Measurements from ENCODE around the gene HYCC2.
A peak's percentile ranks its signal among the peaks of the same experiment; 100 is the strongest.
"Not testable (repeated sequence)": the region's sequence is repeated elsewhere in the genome, so short reads cannot be mapped to it uniquely, and the experiment has no call there.

HYCC2 gene

DNA sequence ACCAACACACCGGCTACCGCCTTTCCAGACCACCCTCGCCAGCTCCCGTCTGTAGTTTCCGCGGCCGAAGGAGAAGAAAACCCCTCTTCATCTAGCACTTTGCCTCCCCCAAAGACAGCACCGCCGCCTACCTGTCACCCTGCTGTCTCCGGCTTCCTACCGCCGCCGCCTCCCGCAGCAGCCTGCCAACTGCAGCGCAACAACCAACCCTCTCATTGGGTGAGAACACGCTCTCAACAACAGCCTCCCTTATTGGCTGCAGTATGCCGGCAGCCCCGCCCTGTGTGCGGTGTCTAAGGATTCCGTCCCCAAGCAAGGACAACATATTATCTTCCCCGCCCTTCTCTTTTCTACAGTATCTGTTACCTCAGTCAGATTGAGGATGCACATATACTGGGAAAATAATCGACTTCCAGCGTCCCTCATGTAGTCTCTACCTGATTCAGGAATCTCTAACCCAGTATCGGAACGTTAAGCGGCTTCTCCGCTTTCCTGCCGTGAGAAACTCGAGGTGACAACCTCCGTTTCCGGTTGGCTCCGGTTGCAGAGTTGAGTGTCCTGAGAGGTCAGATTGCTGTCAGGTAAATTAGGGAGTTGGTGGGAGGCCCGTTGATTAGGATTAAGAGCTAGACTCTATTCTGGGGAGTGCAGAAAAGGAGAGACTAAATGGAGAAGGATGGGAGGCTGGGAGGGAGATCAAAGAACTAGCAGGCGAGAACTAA is at the start of gene HYCC2, which contains the start of gene NDUFB3:
Gene HYCC2, minus strand, starts transcription at position 193 of the 722 bp plus-strand sequence. CDS start 47,662 bp downstream, outside the sequence.
Gene NDUFB3, plus strand, starts transcription at position 523 of the 722 bp plus-strand sequence. CDS start 6,882 bp downstream, outside the sequence.
- DNase-seq (ENCODE audit: low read depth) = peak; percentile 95

- DNase-seq (ENCODE audit: low read depth) = no peak
Measured at GRCh38 chr2:201118961-201119854, 47.7 kb upstream of the HYCC2 start.

- no peak for DNase-seq (ENCODE audit: low read depth)
Measured at GRCh38 chr2:201118121-201118960, 46.9 kb upstream of the HYCC2 start.

DNA sequence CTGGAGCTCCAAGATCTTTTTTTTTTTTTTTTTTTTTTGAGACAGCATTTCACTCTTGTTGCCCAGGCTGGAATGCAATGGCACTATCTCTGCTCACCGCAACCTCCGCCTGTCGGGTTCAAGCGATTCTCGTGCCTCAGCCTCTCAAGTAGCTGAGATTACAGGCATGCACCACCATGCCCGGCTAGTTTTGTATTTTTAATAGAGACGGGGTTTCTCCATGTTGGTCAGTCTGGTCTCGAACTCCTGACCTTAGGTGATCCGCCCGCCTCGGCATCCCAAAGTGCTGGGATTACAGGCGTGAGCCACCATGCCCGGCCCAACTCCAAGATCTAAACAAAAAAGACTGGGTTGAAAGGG is 46.2 kb upstream of the HYCC2 start:
- not testable (repeated sequence) for DNase-seq (ENCODE audit: low read depth)

DNA sequence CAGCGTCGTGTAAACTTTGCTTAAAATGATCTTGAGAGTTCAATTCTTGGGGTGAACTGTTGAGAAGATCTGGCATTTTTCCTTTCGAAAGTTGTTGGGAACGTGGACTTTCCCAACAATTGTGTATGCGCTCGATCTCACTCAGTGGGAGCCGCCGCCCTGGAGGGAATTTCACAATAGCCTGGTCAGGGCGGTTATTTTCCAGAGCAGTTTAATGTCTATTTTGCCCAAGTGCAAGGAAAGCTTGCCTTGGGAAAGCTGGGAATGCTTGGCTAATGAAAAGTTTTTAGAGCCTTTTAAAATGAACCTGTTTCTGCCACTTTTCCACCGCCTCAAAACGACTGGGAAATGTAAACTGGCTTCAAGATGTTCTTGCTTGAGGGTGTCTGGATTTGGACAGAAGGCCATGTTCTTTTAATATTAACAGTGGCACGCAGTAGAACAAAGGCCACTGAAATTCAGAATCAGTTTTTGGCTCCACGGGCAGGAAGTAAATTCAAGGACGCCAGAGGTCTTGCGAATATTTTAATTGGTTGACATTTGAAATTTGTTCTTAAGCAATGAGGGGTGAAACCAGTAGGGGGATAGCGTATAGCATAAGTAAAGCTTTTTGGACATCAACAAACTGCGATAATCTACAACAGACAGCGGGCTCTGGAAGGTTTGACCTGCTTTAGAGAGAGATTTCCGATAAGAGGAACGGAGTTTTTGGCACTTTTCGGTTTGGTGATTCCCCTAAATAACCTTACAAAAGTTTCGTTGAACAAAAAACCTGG is 45.7 kb upstream of the HYCC2 start:
- no peak for DNase-seq (ENCODE audit: low read depth)

- no peak for DNase-seq (ENCODE audit: low read depth)
Measured at GRCh38 chr2:201116115-201116958, 44.9 kb upstream of the HYCC2 start, which contains the start of gene CFLAR. CFLAR (plus strand) TSS chr2:201116164; CDS start chr2:201129866, 13,702 bp downstream.

- DNase-seq (ENCODE audit: low read depth) = no peak
Measured at GRCh38 chr2:201114846-201115245, 43.4 kb upstream of the HYCC2 start.

GRCh38 chr2:201114350-201114749 is 42.9 kb upstream of the HYCC2 start:
- no peak for DNase-seq (ENCODE audit: low read depth)

DNA sequence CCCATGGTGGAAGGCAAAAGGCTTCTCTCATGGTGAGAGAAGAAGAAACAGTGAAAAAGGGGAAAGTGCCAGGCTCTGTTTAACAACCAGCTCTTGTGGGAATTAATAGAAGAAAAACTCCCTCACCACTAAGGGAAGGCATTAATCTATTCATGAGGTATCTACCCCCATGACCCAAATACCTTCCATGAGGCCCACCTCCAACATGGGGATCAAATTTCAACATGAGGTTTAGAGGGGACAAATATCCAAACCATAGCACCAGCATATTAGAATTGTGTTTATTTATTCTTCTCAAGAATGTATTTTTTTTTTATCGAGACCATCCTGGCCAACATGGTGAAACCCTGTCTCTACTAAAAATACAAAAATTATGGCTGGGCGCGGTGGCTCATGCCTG is 39.6 kb upstream of the HYCC2 start:
- no peak for DNase-seq (ENCODE audit: low read depth)

GRCh38 chr2:201110615-201111014 is 39.1 kb upstream of the HYCC2 start:
- DNase-seq (ENCODE audit: low read depth) = no peak

GRCh38 chr2:201109186-201109585 is 37.7 kb upstream of the HYCC2 start:
- DNase-seq (ENCODE audit: low read depth) = no peak

DNA sequence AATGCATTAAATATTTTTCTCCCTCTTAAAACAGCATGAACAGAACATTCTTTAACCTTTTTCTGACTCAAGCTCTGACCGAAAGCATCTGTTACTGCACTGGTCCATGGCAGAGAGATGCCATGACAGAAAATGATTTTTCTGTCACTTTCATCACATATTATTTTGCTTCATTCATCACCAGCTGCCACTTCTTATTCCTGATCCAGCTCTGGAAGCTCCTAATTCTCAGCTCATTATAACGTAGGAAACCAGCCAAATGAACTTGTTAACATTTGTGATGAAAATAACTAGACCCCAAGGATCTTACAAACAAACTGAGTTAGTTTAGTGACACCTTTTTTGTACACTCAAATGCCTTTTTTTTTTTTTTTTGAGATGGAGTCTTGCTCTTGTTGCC is 36.9 kb upstream of the HYCC2 start:
- no peak for DNase-seq (ENCODE audit: low read depth)

- DNase-seq (ENCODE audit: low read depth) = no peak
Measured at GRCh38 chr2:201107624-201108023, 36.2 kb upstream of the HYCC2 start.

GRCh38 chr2:201105759-201106158 is 34.3 kb upstream of the HYCC2 start:
- DNase-seq (ENCODE audit: low read depth) = no peak

DNA sequence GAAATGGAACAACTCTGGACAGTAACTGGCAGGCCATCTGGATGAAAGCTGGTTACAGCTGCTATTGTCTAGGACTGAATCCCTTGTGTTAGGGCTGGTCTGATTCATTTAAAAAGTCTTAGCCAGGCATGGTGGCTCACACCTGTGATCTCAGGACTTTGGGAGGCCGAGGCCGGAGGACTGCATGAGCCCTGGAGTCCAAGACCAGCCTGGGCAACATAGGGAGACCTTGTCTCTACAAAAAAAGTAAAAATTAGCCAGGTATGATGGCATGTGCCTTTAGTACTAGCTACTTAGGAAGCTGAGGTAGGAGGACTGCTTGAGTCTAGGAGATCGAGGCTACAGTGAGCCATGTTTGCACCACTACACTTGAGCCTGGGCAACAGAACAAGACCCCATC is 29.0 kb upstream of the HYCC2 start:
- no peak for DNase-seq (ENCODE audit: low read depth)

- DNase-seq (ENCODE audit: low read depth) = no peak
Measured at GRCh38 chr2:201093573-201093972, 22.1 kb upstream of the HYCC2 start.

- DNase-seq (ENCODE audit: low read depth) = no peak
Measured at GRCh38 chr2:201090574-201090973, 19.1 kb upstream of the HYCC2 start.

DNA sequence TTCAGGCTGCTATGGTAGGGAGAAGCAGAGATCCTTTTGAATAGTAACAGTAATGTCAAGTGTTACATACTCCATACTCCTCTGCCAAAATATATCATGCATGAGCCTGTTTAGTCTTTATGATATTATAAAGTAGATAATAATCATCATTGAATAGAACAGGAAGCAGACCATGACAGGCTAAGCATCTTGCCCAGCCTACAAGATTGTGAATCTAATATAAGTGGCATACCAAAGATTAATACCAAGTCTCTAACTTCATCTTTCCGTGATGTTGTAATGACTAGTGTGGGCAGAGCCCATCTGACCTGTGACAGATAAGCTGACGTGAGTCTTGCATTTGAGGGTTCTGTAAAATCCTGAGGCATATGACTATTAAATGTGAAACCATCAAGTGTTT is 13.4 kb upstream of the HYCC2 start:
- DNase-seq (ENCODE audit: low read depth) = no peak

- DNase-seq (ENCODE audit: low read depth) = no peak
Measured at GRCh38 chr2:201074996-201075395, 3.5 kb upstream of the HYCC2 start.

DNA sequence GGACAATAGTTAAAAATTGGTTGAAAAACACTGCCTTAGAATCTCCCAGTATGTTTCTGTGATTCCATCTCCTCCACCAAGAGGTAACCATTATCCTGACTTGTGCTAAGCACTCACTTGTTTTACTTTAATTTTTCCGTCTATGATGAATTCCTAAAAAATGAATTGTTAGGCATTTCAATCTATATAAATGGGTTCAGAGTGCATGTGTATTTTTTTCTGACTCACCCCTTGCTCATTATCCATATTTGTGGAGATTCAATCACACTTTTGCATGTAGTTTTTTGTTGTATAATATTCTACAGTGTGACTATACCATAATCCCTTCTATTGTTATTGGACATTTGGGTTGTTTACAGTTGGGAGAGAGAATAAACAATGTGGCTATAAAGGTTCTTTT is 1.6 kb upstream of the HYCC2 start:
- no peak for DNase-seq (ENCODE audit: low read depth)

GRCh38 chr2:201072201-201072530 is 695 bp upstream of the HYCC2 start:
- DNase-seq (ENCODE audit: low read depth) = no peak
